A549 (cell line): ENCODE data around the gene SUCNR1.

Source experiments
- CEBPB ChIP-seq, 2 experiments: fragments of >200 bp in 1 of 2; sonication (Bioruptor Twin) in 1 of 2; formaldehyde crosslinking in 1 of 2; IDR thresholded peaks; 2 replicates each; pipeline ENCODE4 v1.6.1; 2012 to 2016
- CTCF ChIP-seq: fragments of >200 bp; sonication (Bioruptor Twin); formaldehyde crosslinking; IDR thresholded peaks from 3 replicates; pipeline ENCODE4 v1.5.1; 2016
- ELK1 ChIP-seq: fragments of 150-350 bp; IDR thresholded peaks from 2 replicates; pipeline ENCODE4 v1.6.1; 2014; ENCODE audit warnings: low read depth, mild to moderate bottlenecking, low read length
- FOSL2 ChIP-seq, 2 experiments: fragments of 450-650 bp in 1 of 2; fragments of >200 bp in 1 of 2; sonication (Bioruptor Twin) in 1 of 2; formaldehyde crosslinking; IDR thresholded peaks; 2 replicates each; pipeline versions ENCODE4 v1.5.0 to v1.6.1; 2016 to 2020; ENCODE audit warnings: mild to moderate bottlenecking in 1 of 2, moderate library complexity in 1 of 2
- JUN ChIP-seq, 2 experiments: fragments of >200 bp; sonication (Bioruptor Twin); formaldehyde crosslinking; IDR thresholded peaks; 2 replicates in 1 of 2; 3 replicates in 1 of 2; pipeline ENCODE4 v1.6.1; 2016 to 2017
- POLR2A ChIP-seq: IDR thresholded peaks from 2 replicates; pipeline ENCODE4 v1.6.1; 2012; ENCODE audit warnings: mild to moderate bottlenecking, low read length
- RCOR1 ChIP-seq: fragments of 150-350 bp; IDR thresholded peaks from 2 replicates; pipeline ENCODE4 v1.6.1; 2014; ENCODE audit warnings: antibody characterized with exemption, low read length, low read depth
- RFX5 ChIP-seq: fragments of 450-650 bp; IDR thresholded peaks from 2 replicates; pipeline ENCODE4 v1.7.1; 2014; ENCODE audit warnings: antibody characterized with exemption, mild to moderate bottlenecking, moderate library complexity
- USF2 ChIP-seq: fragments of 450-650 bp; IDR thresholded peaks from 2 replicates; pipeline ENCODE4 v1.6.1; 2014; ENCODE audit warnings: antibody characterized with exemption
- ZSCAN20 ChIP-seq: fragments of 250-450 bp; sonication (Bioruptor Pico); IDR thresholded peaks from 2 replicates; pipeline ENCODE4 v1.8.0; 2022; ENCODE audit warnings: mild to moderate bottlenecking, moderate library complexity

GRCh38 chr3:151908399-151908798 lies 35.0 kb downstream of the SUCNR1 start:
- TF ChIP-seq RCOR1 = no peak
- TF ChIP-seq CTCF = no peak
- TF ChIP-seq FOSL2 (IDR thresholded peaks at IDR 0.05) = no peak
- TF ChIP-seq FOSL2 (CRISPR knock-in tag; IDR thresholded peaks at IDR 0.05) = no peak
- no peak for TF ChIP-seq JUN (IDR thresholded peaks at IDR 0.05)
- TF ChIP-seq USF2 = no peak
- no peak for TF ChIP-seq ELK1
- TF ChIP-seq CEBPB (IDR thresholded peaks at IDR 0.05) = no peak
- TF ChIP-seq RFX5 = no peak
- no peak for TF ChIP-seq ZSCAN20 (CRISPR knock-in tag)
- no peak for TF ChIP-seq POLR2A
